Measurements from ENCODE around the gene DDX52.

DDX52 gene

GRCh38 chr17:37672548-37673078 is 29.4 kb upstream of the DDX52 start:
- no peak overlapping the region for H3K4me3 ChIP-seq (ENCODE audit: low read length)
- peak overlapping the region; percentile 44 for H3K9ac ChIP-seq (ENCODE audit: low read length)
- H3K9me3 ChIP-seq (ENCODE audit: control insufficient read depth, low read length): no peaks in the 10 kb centered on the region
- no peak for DNase-seq (ENCODE audit: low read depth)
- H3K4me1 ChIP-seq (ENCODE audit: control insufficient read depth, insufficient read depth, low read length): peaks cover 21% of the 10 kb centered on the region
- H3K36me3 ChIP-seq (ENCODE audit: control insufficient read depth, insufficient read depth, low read length, severe bottlenecking): no peaks in the 10 kb centered on the region
- H3K27me3 ChIP-seq (replicated peaks; ENCODE audit: control insufficient read depth, insufficient read depth, low read length): no peaks in the 10 kb centered on the region

- Histone ChIP-seq H3K4me1 (ENCODE audit: control insufficient read depth, insufficient read depth, low read length) (peaks cover 21% of the 10 kb centered on the region), H3K9me3 (ENCODE audit: control insufficient read depth, low read length) (no peaks in the 10 kb centered on the region), H3K27me3 (replicated peaks; ENCODE audit: control insufficient read depth, insufficient read depth, low read length) (no peaks in the 10 kb centered on the region), H3K9ac (ENCODE audit: low read length) (peak overlapping the region; percentile 34), H3K4me3 (ENCODE audit: low read length) (no peak overlapping the region), H3K36me3 (ENCODE audit: control insufficient read depth, insufficient read depth, low read length, severe bottlenecking) (no peaks in the 10 kb centered on the region)
- DNase-seq (ENCODE audit: low read depth): peak; percentile 85
These were observed 28.7 kb upstream of the DDX52 start for GRCh38 chr17:37671824-37672547.

GRCh38 chr17:37671028-37671823 is 28.0 kb upstream of the DDX52 start:
- DNase-seq (ENCODE audit: low read depth): no peak

GRCh38 chr17:37667039-37667438 is 23.8 kb upstream of the DDX52 start:
- Histone ChIP-seq H3K27me3 (replicated peaks; ENCODE audit: control insufficient read depth, insufficient read depth, low read length) (no peaks in the 10 kb centered on the region), H3K36me3 (ENCODE audit: control insufficient read depth, insufficient read depth, low read length, severe bottlenecking) (no peaks in the 10 kb centered on the region), H3K9me3 (ENCODE audit: control insufficient read depth, low read length) (no peaks in the 10 kb centered on the region), H3K4me3 (ENCODE audit: low read length) (no peak overlapping the region), H3K4me1 (ENCODE audit: control insufficient read depth, insufficient read depth, low read length) (peaks cover 12% of the 10 kb centered on the region), H3K9ac (ENCODE audit: low read length) (no peak overlapping the region)
- DNase-seq (ENCODE audit: low read depth): no peak

More at GRCh38 chr17:37671028-37671823, 28.0 kb upstream of the DDX52 start:
- Histone ChIP-seq H3K9ac (ENCODE audit: low read length) (peak overlapping the region; percentile 34), H3K9me3 (ENCODE audit: control insufficient read depth, low read length) (no peaks in the 10 kb centered on the region), H3K4me1 (ENCODE audit: control insufficient read depth, insufficient read depth, low read length) (peaks cover 21% of the 10 kb centered on the region), H3K36me3 (ENCODE audit: control insufficient read depth, insufficient read depth, low read length, severe bottlenecking) (no peaks in the 10 kb centered on the region), H3K27me3 (replicated peaks; ENCODE audit: control insufficient read depth, insufficient read depth, low read length) (no peaks in the 10 kb centered on the region), H3K4me3 (ENCODE audit: low read length) (no peak overlapping the region)

GRCh38 chr17:37664214-37664613 is 21.0 kb upstream of the DDX52 start:
- Histone ChIP-seq H3K9me3 (ENCODE audit: control insufficient read depth, low read length) (no peaks in the 10 kb centered on the region), H3K9ac (ENCODE audit: low read length) (no peak overlapping the region), H3K36me3 (ENCODE audit: control insufficient read depth, insufficient read depth, low read length, severe bottlenecking) (no peaks in the 10 kb centered on the region), H3K4me3 (ENCODE audit: low read length) (no peak overlapping the region), H3K4me1 (ENCODE audit: control insufficient read depth, insufficient read depth, low read length) (no peaks in the 10 kb centered on the region), H3K27me3 (replicated peaks; ENCODE audit: control insufficient read depth, insufficient read depth, low read length) (no peaks in the 10 kb centered on the region)
- DNase-seq (ENCODE audit: low read depth): no peak

- Histone ChIP-seq H3K36me3 (ENCODE audit: control insufficient read depth, insufficient read depth, low read length, severe bottlenecking) (no peaks in the 10 kb centered on the region), H3K27me3 (replicated peaks; ENCODE audit: control insufficient read depth, insufficient read depth, low read length) (no peaks in the 10 kb centered on the region), H3K9me3 (ENCODE audit: control insufficient read depth, low read length) (no peaks in the 10 kb centered on the region), H3K4me1 (ENCODE audit: control insufficient read depth, insufficient read depth, low read length) (no peaks in the 10 kb centered on the region), H3K9ac (ENCODE audit: low read length) (no peak overlapping the region), H3K4me3 (ENCODE audit: low read length) (no peak overlapping the region)
- no peak for DNase-seq (ENCODE audit: low read depth)
These were observed 19.1 kb upstream of the DDX52 start for GRCh38 chr17:37662353-37662752.

- Histone ChIP-seq H3K27me3 (replicated peaks; ENCODE audit: control insufficient read depth, insufficient read depth, low read length) (no peaks in the 10 kb centered on the region), H3K4me3 (ENCODE audit: low read length) (no peak overlapping the region), H3K9ac (ENCODE audit: low read length) (no peak overlapping the region), H3K4me1 (ENCODE audit: control insufficient read depth, insufficient read depth, low read length) (no peaks in the 10 kb centered on the region), H3K36me3 (ENCODE audit: control insufficient read depth, insufficient read depth, low read length, severe bottlenecking) (no peaks in the 10 kb centered on the region), H3K9me3 (ENCODE audit: control insufficient read depth, low read length) (no peaks in the 10 kb centered on the region)
- DNase-seq (ENCODE audit: low read depth): no peak
These were observed 18.3 kb upstream of the DDX52 start for GRCh38 chr17:37661400-37662014.

- no peak overlapping the region for H3K9ac ChIP-seq (ENCODE audit: low read length)
- no peaks in the 10 kb centered on the region for H3K9me3 ChIP-seq (ENCODE audit: control insufficient read depth, low read length)
- no peak for DNase-seq (ENCODE audit: low read depth)
- no peaks in the 10 kb centered on the region for H3K36me3 ChIP-seq (ENCODE audit: control insufficient read depth, insufficient read depth, low read length, severe bottlenecking)
- H3K4me3 ChIP-seq (ENCODE audit: low read length): no peak overlapping the region
- H3K4me1 ChIP-seq (ENCODE audit: control insufficient read depth, insufficient read depth, low read length): no peaks in the 10 kb centered on the region
- no peaks in the 10 kb centered on the region for H3K27me3 ChIP-seq (replicated peaks; ENCODE audit: control insufficient read depth, insufficient read depth, low read length)
These were observed 16.7 kb upstream of the DDX52 start for GRCh38 chr17:37659925-37660324.

- no peaks in the 10 kb centered on the region for H3K36me3 ChIP-seq (ENCODE audit: control insufficient read depth, insufficient read depth, low read length, severe bottlenecking)
- H3K27me3 ChIP-seq (replicated peaks; ENCODE audit: control insufficient read depth, insufficient read depth, low read length): no peaks in the 10 kb centered on the region
- no peak for DNase-seq (ENCODE audit: low read depth)
- no peaks in the 10 kb centered on the region for H3K9me3 ChIP-seq (ENCODE audit: control insufficient read depth, low read length)
- H3K4me3 ChIP-seq (ENCODE audit: low read length): no peak overlapping the region
- no peak overlapping the region for H3K9ac ChIP-seq (ENCODE audit: low read length)
- H3K4me1 ChIP-seq (ENCODE audit: control insufficient read depth, insufficient read depth, low read length): no peaks in the 10 kb centered on the region
These were observed 14.0 kb upstream of the DDX52 start for GRCh38 chr17:37657202-37657601.

- DNase-seq (ENCODE audit: low read depth): no peak
- Histone ChIP-seq H3K9ac (ENCODE audit: low read length) (no peak overlapping the region), H3K27me3 (replicated peaks; ENCODE audit: control insufficient read depth, insufficient read depth, low read length) (no peaks in the 10 kb centered on the region), H3K36me3 (ENCODE audit: control insufficient read depth, insufficient read depth, low read length, severe bottlenecking) (no peaks in the 10 kb centered on the region), H3K4me3 (ENCODE audit: low read length) (no peak overlapping the region), H3K9me3 (ENCODE audit: control insufficient read depth, low read length) (no peaks in the 10 kb centered on the region), H3K4me1 (ENCODE audit: control insufficient read depth, insufficient read depth, low read length) (peaks cover 4% of the 10 kb centered on the region)
These were observed 8.6 kb upstream of the DDX52 start for GRCh38 chr17:37651849-37652248.

- H3K4me1 ChIP-seq (ENCODE audit: control insufficient read depth, insufficient read depth, low read length): peaks cover 4% of the 10 kb centered on the region
- H3K36me3 ChIP-seq (ENCODE audit: control insufficient read depth, insufficient read depth, low read length, severe bottlenecking): no peaks in the 10 kb centered on the region
- DNase-seq (ENCODE audit: low read depth): peak; percentile 79
- H3K27me3 ChIP-seq (replicated peaks; ENCODE audit: control insufficient read depth, insufficient read depth, low read length): peaks cover 11% of the 10 kb centered on the region
- no peaks in the 10 kb centered on the region for H3K9me3 ChIP-seq (ENCODE audit: control insufficient read depth, low read length)
- H3K4me3 ChIP-seq (ENCODE audit: low read length): no peak overlapping the region
- H3K9ac ChIP-seq (ENCODE audit: low read length): no peak overlapping the region
These were observed 7.3 kb upstream of the DDX52 start for GRCh38 chr17:37650419-37651003.
